Breast epithelium (tissue), 3 donors: ENCODE data around the gene SYNPO2.

Experiments used
- CTCF ChIP-seq, 3 donors: fragments of 450-650 bp; IDR thresholded peaks; one replicate each; pipeline ENCODE4 v1.5.1; 2016 to 2017; ENCODE audit warnings: antibody characterized with exemption in 3 of 3, mild to moderate bottlenecking in 3 of 3, moderate library complexity in 3 of 3
- POLR2A ChIP-seq: fragments of 450-650 bp; IDR thresholded peaks from one replicate; pipeline ENCODE4 v1.6.1; 2016; ENCODE audit warnings: antibody characterized with exemption, mild to moderate bottlenecking, moderate library complexity

- TF ChIP-seq CTCF (IDR thresholded peaks at IDR 0.05) (no peak), POLR2A (no peak)
These were observed 111.7 kb downstream of the SYNPO2 start for GRCh38 chr4:119000400-119000799.
